GM12864 (cell line): Measurements from ENCODE around the gene KL.

ENCODE experiments used
- DNase-seq: peaks from one replicate; pipeline ENCODE4 v3.0.0-alpha.2; 2011; ENCODE audit warnings: low read depth
- H3K4me3 ChIP-seq: 2 replicates; pipeline ENCODE4 v1.5.1; 2011; ENCODE audit warnings: mild to moderate bottlenecking, low read depth, low read length, control low read depth
- CTCF ChIP-seq: IDR thresholded peaks from 2 replicates; pipeline ENCODE4 v1.5.1; 2011; ENCODE audit warnings: low read depth, mild to moderate bottlenecking, moderate library complexity, low read length, control low read depth, inconsistent platforms; ENCODE audit errors: missing control alignments

KL gene

GRCh38 chr13:33089311-33089710 is 73.1 kb downstream of the KL start:
- TF ChIP-seq CTCF: no peak
- H3K4me3 ChIP-seq: no peak overlapping the region

DNA sequence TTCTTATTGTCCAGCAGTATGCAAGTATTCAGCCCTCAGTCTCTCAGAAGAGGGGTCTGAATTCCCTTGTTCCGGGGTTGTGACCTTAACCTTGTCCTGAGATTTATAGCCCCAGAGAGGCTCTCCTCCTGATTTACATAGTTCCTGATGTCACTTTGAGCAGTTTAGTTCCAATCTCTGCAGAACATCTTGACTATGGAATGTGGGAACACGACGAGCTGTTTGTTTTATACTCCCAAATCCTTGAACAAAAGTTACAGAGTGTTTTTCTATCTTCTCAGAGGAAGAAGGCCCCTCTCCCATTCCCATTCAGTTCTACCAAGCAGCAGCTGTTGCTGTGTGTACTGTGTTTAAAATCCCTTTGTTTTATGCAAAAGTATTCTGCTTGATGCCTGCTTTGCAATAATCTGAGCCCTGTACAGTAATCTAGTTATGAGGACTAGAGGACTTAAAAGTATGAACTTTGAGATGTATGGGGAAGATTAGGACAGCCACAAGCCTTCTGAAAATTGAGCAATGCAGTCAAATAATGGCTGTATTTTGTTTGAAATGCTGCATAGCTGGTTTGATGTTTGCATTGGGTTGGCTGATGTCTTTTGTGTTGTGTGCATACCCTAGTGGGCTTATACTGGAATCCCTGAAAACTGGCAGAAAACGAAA is 74.7 kb downstream of the KL start:
- DNase-seq: no peak
- no peak for TF ChIP-seq CTCF
- no peak overlapping the region for H3K4me3 ChIP-seq

More at GRCh38 chr13:33089311-33089710, 73.1 kb downstream of the KL start:
- no peak for DNase-seq

DNA sequence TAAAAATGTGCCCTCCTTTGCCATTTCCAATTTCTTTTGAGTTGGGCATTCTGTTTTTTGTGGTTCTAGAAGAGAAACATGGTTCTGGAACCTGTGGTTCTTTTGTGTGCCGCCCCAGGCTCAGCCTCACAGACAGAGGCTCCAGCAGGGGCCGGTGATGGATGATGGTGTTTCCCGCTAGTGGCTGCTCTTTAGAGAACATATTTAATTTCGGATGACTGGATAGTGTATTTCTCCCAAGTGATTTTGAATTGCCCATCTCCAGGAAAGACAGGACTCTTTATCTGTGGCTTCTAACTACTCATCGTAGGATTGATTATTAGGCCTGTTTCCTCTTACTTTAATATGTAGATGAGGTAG is 75.2 kb downstream of the KL start:
- no peak overlapping the region for H3K4me3 ChIP-seq
- DNase-seq: no peak
- no peak for TF ChIP-seq CTCF

DNA sequence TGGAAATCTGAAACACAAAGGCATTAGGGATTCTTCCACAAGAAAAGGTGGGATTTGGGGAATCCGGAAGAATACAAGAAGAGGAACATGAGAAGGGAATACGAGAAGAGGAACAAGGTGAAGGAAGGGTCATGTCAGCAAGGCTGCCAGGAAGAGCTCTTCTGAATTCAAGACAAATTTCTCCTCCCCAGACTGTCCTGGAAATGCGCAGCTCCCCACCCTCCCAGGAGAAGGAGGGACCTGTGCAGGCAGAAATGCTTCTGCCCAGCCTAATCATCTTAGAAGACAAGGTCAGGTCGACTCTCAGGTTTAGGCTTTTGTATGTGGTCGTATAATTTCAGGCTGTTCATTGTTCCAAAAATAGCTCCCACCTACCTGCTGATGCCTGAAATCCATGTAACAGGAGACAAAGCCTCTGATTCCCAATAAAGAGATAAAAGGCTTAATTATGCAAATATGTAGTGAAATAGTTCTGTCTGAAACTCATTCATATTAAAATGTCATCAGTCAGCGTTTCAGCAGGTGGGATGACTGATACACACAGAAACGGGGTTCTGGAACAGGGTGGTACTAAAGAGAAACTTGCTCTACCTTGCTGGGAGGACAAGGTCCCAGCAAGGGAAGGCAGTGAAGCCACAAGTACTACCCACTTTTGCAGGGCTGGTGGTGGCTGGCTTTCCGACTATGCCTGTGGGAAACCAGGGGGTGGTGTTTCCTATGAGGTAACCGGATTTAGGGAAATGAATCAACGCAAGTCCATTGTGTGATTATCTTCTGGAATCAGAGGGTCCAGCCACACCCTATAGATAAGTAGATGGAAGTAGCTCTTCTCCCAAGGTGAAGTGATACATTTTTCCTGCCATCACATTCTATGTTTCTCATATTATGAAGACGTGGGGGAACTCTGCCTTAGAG is 76.1 kb downstream of the KL start:
- DNase-seq: no peak
- H3K4me3 ChIP-seq: no peak overlapping the region
- no peak for TF ChIP-seq CTCF

- no peak for DNase-seq
- no peak overlapping the region for H3K4me3 ChIP-seq
- no peak for TF ChIP-seq CTCF
These were observed 80.8 kb downstream of the KL start for GRCh38 chr13:33096886-33097605.

DNA sequence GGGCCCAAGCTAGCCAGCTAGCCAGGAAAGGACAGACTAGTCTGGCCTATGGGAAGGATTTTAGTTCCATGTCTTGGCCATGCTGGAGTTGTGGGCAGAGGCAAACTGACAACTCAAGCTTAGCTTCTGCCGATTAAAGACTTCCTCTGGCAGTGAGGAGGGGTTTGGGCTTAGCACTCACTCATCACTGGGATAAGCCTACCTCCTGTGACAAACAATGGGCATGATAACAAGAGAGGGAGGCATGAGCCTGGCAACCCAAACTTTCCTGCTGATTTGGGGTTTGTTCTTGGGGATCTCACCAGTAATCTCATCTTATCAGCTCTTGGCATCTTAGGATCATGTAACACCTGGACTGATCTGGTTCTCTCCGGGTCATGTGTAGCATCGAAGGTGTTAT is 83.6 kb downstream of the KL start:
- H3K4me3 ChIP-seq: no peak overlapping the region
- TF ChIP-seq CTCF: no peak
- DNase-seq: no peak
